ENCODE measurements around the gene SIGLEC11. TPM values are rescaled to one million over a fixed set of nuclear protein-coding genes. Genes with fewer than 3 reads are reported as not detected.

The SIGLEC11 gene
- total and polyA plus RNA-seq, 2 experiments from 2014 or later = not detected

DNA sequence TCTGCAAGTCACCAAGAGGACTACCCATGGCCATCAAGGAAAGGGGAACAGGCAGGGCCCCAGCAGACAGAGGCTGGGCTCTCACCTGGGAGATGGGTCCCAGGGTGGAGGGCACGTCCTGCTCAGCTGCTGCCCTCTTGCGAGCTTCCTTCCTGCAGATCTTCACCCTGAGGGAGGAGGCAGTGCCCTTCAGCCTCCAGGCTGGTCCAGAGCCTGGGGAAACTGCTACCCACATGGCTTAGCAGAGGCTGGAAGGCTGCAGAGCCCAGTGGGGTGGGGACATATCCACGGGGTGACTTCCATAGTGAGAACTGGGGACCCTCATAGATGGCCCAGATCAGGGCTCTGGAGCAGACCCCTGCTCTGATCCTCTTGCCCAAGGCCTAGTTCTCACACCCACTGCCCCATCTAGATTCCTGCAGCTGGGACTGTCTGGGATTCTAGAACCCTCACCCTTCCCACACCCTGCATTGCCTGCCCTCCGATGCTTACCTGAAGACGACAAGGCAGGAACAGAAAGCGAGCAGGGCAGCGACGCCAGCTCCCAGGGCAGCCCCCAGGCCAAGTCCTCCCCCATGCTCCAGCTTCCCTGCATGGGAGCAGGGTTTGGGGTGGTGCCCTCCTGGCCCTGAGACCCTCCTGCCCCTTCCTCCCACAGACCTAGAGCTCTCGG is 9.0 kb downstream of the SIGLEC11 start:
- Histone ChIP-seq H3K4me3 (no peak overlapping the region), H3K4me1 (ENCODE audit: insufficient read depth) (peaks cover 26% of the 10 kb centered on the region; the same call in 1 of the 2 replicates), H4K20me1 (replicated peaks; ENCODE audit: insufficient read depth) (no peaks in the 10 kb centered on the region), H3K27ac (ENCODE audit: low read depth) (no peak overlapping the region), H3K79me2 (replicated peaks; ENCODE audit: insufficient read depth) (no peaks in the 10 kb centered on the region), H2AFZ (no peak overlapping the region), H3K9me2 (ENCODE audit: insufficient read depth) (no peaks in the 10 kb centered on the region), H3F3A (replicated peaks; ENCODE audit: low read depth) (no peaks in the 10 kb centered on the region), H3K36me3 (ENCODE audit: insufficient read depth) (no peaks in the 10 kb centered on the region), H3K27me3 (ENCODE audit: insufficient read depth) (no peaks in the 10 kb centered on the region), H3K4me2 (no peak overlapping the region)
- Mint-ChIP-seq H3K27me3 (ENCODE audit: insufficient read depth, low read depth, poor library complexity) (peaks cover 12% of the 10 kb centered on the region), H3K4me1 (peaks cover 23% of the 10 kb centered on the region), H3K9me3 (peaks cover 12% of the 10 kb centered on the region), H3K27ac (no peak overlapping the region), H3K4me3 (no peak overlapping the region), H3K36me3 (ENCODE audit: low read depth) (no peaks in the 10 kb centered on the region; the same call in 2 of the 3 replicates)
- ATAC-seq = no peak
- TF ChIP-seq ZNF114 (CRISPR knock-in tag; IDR thresholded peaks at IDR 0.05) (no peak), POLR2AphosphoS5 (IDR thresholded peaks at IDR 0.05; ENCODE audit: low read depth) (no peak), ZNF331 (CRISPR knock-in tag; IDR thresholded peaks at IDR 0.05; ENCODE audit: low read depth) (no peak), CREB1 (CRISPR knock-in tag; IDR thresholded peaks at IDR 0.05; ENCODE audit: low read depth) (no peak), JUNB (IDR thresholded peaks at IDR 0.05; ENCODE audit: unreplicated experiment) (no peak), EZH2phosphoT487 (IDR thresholded peaks at IDR 0.05; ENCODE audit: unreplicated experiment) (no peak), STAT1 (IDR thresholded peaks at IDR 0.05; ENCODE audit: unreplicated experiment) (no peak)
- TF ChIP-seq, protein P1, sequence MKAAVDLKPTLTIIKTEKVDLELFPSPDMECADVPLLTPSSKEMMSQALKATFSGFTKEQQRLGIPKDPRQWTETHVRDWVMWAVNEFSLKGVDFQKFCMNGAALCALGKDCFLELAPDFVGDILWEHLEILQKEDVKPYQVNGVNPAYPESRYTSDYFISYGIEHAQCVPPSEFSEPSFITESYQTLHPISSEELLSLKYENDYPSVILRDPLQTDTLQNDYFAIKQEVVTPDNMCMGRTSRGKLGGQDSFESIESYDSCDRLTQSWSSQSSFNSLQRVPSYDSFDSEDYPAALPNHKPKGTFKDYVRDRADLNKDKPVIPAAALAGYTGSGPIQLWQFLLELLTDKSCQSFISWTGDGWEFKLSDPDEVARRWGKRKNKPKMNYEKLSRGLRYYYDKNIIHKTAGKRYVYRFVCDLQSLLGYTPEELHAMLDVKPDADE (IDR thresholded peaks at IDR 0.05) = no peak
- TF ChIP-seq, protein P2, sequence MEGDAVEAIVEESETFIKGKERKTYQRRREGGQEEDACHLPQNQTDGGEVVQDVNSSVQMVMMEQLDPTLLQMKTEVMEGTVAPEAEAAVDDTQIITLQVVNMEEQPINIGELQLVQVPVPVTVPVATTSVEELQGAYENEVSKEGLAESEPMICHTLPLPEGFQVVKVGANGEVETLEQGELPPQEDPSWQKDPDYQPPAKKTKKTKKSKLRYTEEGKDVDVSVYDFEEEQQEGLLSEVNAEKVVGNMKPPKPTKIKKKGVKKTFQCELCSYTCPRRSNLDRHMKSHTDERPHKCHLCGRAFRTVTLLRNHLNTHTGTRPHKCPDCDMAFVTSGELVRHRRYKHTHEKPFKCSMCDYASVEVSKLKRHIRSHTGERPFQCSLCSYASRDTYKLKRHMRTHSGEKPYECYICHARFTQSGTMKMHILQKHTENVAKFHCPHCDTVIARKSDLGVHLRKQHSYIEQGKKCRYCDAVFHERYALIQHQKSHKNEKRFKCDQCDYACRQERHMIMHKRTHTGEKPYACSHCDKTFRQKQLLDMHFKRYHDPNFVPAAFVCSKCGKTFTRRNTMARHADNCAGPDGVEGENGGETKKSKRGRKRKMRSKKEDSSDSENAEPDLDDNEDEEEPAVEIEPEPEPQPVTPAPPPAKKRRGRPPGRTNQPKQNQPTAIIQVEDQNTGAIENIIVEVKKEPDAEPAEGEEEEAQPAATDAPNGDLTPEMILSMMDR (conservative IDR thresholded peaks at IDR 0.05; ENCODE audit: low read depth in 2 of 2) = no peak
- TF ChIP-seq, protein P3, sequence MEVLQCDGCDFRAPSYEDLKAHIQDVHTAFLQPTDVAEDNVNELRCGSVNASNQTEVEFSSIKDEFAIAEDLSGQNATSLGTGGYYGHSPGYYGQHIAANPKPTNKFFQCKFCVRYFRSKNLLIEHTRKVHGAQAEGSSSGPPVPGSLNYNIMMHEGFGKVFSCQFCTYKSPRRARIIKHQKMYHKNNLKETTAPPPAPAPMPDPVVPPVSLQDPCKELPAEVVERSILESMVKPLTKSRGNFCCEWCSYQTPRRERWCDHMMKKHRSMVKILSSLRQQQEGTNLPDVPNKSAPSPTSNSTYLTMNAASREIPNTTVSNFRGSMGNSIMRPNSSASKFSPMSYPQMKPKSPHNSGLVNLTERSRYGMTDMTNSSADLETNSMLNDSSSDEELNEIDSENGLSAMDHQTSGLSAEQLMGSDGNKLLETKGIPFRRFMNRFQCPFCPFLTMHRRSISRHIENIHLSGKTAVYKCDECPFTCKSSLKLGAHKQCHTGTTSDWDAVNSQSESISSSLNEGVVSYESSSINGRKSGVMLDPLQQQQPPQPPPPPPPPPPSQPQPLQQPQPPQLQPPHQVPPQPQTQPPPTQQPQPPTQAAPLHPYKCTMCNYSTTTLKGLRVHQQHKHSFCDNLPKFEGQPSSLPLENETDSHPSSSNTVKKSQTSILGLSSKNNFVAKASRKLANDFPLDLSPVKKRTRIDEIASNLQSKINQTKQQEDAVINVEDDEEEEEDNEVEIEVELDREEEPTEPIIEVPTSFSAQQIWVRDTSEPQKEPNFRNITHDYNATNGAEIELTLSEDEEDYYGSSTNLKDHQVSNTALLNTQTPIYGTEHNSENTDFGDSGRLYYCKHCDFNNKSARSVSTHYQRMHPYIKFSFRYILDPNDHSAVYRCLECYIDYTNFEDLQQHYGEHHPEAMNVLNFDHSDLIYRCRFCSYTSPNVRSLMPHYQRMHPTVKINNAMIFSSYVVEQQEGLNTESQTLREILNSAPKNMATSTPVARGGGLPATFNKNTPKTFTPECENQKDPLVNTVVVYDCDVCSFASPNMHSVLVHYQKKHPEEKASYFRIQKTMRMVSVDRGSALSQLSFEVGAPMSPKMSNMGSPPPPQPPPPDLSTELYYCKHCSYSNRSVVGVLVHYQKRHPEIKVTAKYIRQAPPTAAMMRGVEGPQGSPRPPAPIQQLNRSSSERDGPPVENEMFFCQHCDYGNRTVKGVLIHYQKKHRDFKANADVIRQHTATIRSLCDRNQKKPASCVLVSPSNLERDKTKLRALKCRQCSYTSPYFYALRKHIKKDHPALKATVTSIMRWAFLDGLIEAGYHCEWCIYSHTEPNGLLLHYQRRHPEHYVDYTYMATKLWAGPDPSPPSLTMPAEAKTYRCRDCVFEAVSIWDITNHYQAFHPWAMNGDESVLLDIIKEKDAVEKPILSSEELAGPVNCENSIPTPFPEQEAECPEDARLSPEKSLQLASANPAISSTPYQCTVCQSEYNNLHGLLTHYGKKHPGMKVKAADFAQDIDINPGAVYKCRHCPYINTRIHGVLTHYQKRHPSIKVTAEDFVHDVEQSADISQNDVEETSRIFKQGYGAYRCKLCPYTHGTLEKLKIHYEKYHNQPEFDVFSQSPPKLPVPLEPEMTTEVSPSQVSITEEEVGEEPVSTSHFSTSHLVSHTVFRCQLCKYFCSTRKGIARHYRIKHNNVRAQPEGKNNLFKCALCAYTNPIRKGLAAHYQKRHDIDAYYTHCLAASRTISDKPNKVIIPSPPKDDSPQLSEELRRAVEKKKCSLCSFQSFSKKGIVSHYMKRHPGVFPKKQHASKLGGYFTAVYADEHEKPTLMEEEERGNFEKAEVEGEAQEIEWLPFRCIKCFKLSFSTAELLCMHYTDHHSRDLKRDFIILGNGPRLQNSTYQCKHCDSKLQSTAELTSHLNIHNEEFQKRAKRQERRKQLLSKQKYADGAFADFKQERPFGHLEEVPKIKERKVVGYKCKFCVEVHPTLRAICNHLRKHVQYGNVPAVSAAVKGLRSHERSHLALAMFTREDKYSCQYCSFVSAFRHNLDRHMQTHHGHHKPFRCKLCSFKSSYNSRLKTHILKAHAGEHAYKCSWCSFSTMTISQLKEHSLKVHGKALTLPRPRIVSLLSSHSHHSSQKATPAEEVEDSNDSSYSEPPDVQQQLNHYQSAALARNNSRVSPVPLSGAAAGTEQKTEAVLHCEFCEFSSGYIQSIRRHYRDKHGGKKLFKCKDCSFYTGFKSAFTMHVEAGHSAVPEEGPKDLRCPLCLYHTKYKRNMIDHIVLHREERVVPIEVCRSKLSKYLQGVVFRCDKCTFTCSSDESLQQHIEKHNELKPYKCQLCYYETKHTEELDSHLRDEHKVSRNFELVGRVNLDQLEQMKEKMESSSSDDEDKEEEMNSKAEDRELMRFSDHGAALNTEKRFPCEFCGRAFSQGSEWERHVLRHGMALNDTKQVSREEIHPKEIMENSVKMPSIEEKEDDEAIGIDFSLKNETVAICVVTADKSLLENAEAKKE (CRISPR knock-in tag; IDR thresholded peaks at IDR 0.05) = no peak
- DNase-seq (ENCODE audit: low spot score) = no peak
